Measurements from ENCODE around the gene KLRK1. TPM values are rescaled to one million over a fixed set of nuclear protein-coding genes. Genes with fewer than 3 reads are reported as not detected.

KLRK1 gene
- total RNA-seq, 2 donors from 2014 or later = 0.59 to 2.8 TPM

DNA sequence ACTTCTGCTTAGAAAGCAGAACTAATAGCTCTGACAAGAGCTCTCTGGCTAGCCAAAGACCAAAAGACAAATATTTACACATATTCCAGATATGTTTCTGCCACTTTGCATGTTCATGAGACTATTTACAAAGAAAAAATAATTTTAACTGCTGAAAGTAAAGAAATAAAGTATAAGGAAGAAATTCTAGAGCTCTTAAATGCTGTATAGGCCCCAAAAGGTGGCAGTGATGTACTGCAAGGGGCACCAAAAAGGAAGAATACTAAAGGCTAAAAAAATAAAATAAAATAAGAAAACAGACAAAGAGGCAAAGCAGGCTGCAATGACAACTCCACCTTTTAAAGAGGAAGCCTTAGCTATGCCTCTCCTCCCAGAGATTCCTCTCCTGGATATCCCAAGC is 23.0 kb downstream of the KLRK1 start:
- no peak for DNase-seq (ENCODE audit: low spot score)
- H3K9me3 ChIP-seq = no peaks in the 10 kb centered on the region
- H3K36me3 ChIP-seq = no peaks in the 10 kb centered on the region
- H3K4me1 ChIP-seq (replicated peaks) = peaks cover 15% of the 10 kb centered on the region
- no peaks in the 10 kb centered on the region for H3K27me3 ChIP-seq (replicated peaks; ENCODE audit: insufficient read depth)
- peak overlapping the region; percentile 99 to 100 for H3K27ac ChIP-seq
- intact Hi-C loops (cut with DNase I) = loop anchor here (5.0 to 10.0 kb wide), 2 partner anchors 152 to 355 kb away; partner anchors contain the start of genes GABARAPL1 and YBX3
- H3K4me3 ChIP-seq = no peak overlapping the region
- TF ChIP-seq, protein P1, sequence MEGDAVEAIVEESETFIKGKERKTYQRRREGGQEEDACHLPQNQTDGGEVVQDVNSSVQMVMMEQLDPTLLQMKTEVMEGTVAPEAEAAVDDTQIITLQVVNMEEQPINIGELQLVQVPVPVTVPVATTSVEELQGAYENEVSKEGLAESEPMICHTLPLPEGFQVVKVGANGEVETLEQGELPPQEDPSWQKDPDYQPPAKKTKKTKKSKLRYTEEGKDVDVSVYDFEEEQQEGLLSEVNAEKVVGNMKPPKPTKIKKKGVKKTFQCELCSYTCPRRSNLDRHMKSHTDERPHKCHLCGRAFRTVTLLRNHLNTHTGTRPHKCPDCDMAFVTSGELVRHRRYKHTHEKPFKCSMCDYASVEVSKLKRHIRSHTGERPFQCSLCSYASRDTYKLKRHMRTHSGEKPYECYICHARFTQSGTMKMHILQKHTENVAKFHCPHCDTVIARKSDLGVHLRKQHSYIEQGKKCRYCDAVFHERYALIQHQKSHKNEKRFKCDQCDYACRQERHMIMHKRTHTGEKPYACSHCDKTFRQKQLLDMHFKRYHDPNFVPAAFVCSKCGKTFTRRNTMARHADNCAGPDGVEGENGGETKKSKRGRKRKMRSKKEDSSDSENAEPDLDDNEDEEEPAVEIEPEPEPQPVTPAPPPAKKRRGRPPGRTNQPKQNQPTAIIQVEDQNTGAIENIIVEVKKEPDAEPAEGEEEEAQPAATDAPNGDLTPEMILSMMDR (IDR thresholded peaks at IDR 0.05) = peak in 2 of 4 experiments; percentile 42 to 47
- TF ChIP-seq POLR2A (IDR thresholded peaks at IDR 0.05) (no peak), POLR2AphosphoS5 (IDR thresholded peaks at IDR 0.05) (peak; percentile 17)

DNA sequence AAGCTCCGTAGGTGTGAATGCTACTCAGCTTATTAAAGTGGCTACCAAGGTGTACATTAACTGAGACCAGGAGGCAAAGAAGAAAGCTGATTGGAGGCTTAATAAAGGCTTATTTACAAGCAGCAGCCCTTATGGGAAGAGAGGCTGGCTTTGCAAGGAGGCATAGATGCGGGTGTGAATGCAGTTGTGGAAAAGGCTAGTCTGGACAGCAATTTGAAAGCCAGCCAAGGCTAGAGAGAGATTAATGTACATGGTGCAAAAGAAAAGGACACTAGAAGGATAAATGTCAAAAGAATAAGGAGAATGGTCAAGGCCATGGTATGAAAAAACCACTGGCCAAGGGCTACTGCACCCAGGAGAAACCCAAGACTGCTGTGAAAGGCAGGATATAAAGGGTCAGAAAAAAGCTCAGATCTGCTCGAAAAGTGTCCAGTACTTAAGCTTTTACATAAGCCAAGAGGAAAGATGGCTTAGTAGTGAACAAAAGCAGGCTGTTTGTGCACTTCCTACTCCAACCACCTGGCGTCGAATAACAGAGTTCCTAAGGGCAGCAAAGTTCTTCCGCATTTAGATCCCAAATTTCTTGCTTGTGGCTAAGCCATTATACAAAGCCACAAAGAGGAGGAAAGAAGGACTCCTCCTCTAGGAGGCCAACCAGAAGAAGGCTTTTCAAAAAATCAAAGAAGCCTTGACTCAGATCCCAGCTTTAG is 24.0 kb downstream of the KLRK1 start:
- TF ChIP-seq, protein P1 (IDR thresholded peaks at IDR 0.05) = peak in 2 of 4 experiments; percentile 19
- TF ChIP-seq POLR2AphosphoS5 (IDR thresholded peaks at IDR 0.05) = no peak
- TF ChIP-seq POLR2A (IDR thresholded peaks at IDR 0.05) = no peak
- 18% methylated on average over 6 of the region's 6 CpGs for WGBS
- Histone ChIP-seq H3K4me3 (peak overlapping the region; percentile 54 to 57), H3K27me3 (replicated peaks; ENCODE audit: insufficient read depth) (no peaks in the 10 kb centered on the region), H3K27ac (peak overlapping the region; percentile 99 to 100), H3K4me1 (replicated peaks) (peaks cover 15% of the 10 kb centered on the region), H3K36me3 (no peaks in the 10 kb centered on the region), H3K9me3 (no peaks in the 10 kb centered on the region)
- intact Hi-C loops (cut with DNase I) = loop anchor here (5.0 to 10.0 kb wide), 2 partner anchors 151 to 356 kb away; partner anchors contain the start of genes GABARAPL1 and YBX3
- DNase-seq (ENCODE audit: low spot score) = no peak

DNA sequence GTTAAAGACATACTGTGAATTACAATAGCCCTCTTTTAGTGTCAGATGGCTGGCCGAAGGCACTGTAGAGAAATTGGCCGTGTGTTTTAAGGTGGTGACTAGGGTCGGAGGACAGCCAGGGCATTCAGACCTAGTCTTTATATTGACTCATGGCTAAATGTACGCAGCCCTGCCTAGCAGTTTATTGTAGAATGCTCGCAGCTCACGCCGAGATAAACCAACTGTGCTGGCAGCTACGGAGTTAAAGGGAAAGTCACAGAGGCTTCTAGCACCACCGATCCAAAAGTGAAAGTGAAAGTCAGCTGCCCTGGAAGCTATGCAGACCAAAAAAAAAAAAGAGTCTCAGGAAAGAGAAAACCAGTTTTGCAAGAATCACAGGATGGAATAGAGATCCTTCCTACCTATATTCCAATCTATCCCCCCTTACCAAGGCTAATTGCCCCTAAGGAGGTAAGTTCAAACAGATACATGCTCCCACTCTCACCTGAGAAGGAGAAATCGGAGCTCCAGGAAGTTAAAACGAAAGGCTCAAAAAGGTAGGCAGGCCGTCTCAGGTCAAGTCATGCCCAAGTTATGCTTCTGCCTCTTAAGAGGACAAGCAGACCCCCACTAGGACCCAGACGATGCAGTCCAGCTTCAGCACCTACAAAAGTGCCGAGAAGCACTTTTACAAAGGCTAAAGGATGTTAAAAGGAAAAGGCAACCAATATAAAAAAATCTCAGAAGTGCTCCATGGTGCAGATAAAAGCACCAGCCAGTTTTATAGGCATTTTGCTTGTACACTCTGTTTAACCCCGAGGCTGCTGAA is 24.8 kb downstream of the KLRK1 start:
- Histone ChIP-seq H3K9me3 (no peaks in the 10 kb centered on the region), H3K27me3 (replicated peaks; ENCODE audit: insufficient read depth) (no peaks in the 10 kb centered on the region), H3K27ac (peak overlapping the region; percentile 99 to 100), H3K36me3 (no peaks in the 10 kb centered on the region), H3K4me3 (peak overlapping the region; percentile 54 to 57), H3K4me1 (replicated peaks) (peaks cover 15% of the 10 kb centered on the region)
- under 1% methylated on average over 15 of the region's 15 CpGs for WGBS
- intact Hi-C loops (cut with DNase I) = loop anchor here (5.0 to 10.0 kb wide), 3 partner anchors 150 to 357 kb away; partner anchors contain the start of genes GABARAPL1, MAGOHB and YBX3
- TF ChIP-seq POLR2A (IDR thresholded peaks at IDR 0.05) = no peak
- TF ChIP-seq, protein P1 (IDR thresholded peaks at IDR 0.05) = no peak
- TF ChIP-seq POLR2AphosphoS5 (IDR thresholded peaks at IDR 0.05) = peak; percentile 86
- peak; percentile 72 for DNase-seq (ENCODE audit: low spot score)

DNA sequence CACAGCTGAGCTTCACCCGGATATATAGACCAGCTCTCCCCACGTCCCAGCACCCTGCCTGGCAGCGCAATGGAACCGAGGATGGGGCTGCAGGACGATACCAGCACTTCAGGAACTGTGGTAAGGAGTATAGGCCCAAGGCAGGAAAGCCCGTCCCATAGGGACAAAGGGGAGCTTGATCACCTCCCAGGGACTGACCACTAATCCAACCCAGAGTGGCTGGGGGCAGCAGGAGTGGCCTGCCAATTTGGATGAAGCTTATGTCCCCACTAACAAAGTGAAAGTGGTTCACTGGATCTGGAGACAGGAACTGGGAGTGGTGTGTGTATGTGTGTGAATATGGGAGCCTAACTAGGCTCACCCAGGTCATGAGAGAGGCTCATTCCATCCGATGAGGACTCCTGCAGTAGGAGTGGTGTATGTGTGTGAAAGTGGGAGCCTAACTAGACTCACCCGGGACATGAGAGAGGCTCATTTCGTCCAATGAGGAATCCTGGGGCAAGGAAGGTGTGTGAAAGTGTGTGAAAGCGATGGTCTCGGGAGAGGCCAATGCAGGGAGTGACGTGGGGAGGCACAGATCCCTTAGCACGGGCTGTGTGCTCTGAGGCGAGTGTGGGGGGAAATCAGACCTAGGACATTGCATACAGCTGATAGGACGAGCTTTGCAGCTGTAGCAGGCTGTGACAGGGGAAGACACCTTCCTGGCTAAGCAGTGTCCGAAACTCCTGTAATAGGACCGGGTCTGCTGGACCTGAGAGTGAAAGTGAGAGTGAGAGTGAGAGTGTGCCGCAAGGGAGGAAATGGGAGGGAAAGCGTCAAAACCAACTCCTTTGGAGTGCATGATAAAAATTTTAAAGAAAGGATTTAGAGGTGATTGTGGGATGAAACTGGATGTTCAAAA is 25.7 kb downstream of the KLRK1 start:
- Histone ChIP-seq H3K27ac (peak overlapping the region; percentile 99 to 100), H3K9me3 (no peaks in the 10 kb centered on the region), H3K4me1 (replicated peaks) (peaks cover 15% of the 10 kb centered on the region), H3K36me3 (no peaks in the 10 kb centered on the region), H3K4me3 (peak overlapping the region; percentile 54 to 57), H3K27me3 (replicated peaks; ENCODE audit: insufficient read depth) (no peaks in the 10 kb centered on the region)
- 1% methylated on average over 19 of the region's 19 CpGs for WGBS
- peak; percentile 50 for DNase-seq (ENCODE audit: low spot score)
- intact Hi-C loops (cut with DNase I) = loop anchor here (5.0 to 10.0 kb wide), 2 partner anchors 149 to 248 kb away; partner anchors contain the start of genes GABARAPL1 and MAGOHB
- TF ChIP-seq, protein P1 (IDR thresholded peaks at IDR 0.05) = no peak
- TF ChIP-seq POLR2AphosphoS5 (IDR thresholded peaks at IDR 0.05) (no peak), POLR2A (IDR thresholded peaks at IDR 0.05) (no peak)

Data from prostate gland (tissue), 2 donors.